Measurements from ENCODE around the gene CLDN6. TPM values are rescaled to one million over a fixed set of nuclear protein-coding genes. Genes with fewer than 3 reads are reported as not detected.

CLDN6 gene
- total and polyA plus RNA-seq, 9 of the 15 experiments (the other 6 are each of a cell fraction or from before 2014, with no cell fraction given), result 0.22 to 0.75 (median 0.38) TPM; not detected in 3

DNA sequence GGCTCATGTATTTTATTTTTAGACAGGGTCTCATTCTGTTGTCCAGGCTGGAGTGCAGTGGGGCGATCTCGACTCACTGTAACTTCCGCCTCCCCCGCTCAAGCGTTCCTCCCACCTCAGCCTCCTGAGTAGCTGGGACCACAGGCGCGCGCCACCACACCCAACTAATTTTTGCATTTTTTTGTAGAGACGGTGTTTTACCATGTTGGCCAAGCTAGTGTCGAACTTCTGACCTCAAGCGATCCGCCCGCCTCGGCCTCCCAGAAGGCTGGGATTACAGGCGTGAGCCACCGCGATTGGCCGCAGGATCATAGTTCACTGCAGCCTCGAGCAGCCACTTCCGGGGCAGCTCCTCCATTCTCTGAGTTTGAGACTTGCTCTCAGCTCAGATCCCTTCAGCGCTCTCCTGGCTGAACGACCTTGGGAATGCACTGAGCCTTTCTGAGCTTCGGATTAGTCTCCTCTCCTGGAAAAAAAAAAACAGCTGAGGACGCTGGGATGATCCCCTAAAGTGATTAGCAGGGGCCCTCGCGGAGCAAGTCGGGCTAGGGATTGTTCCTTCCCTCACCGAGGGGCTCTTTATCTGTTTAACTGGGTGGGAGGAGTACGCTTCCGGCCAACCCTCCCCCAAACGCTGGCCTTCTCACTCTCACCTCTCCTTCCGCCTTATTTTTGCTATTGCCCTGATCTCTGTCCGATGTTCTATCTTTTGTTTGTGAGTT is 36.6 kb downstream of the CLDN6 start (continued):
- TF ChIP-seq, protein P1, sequence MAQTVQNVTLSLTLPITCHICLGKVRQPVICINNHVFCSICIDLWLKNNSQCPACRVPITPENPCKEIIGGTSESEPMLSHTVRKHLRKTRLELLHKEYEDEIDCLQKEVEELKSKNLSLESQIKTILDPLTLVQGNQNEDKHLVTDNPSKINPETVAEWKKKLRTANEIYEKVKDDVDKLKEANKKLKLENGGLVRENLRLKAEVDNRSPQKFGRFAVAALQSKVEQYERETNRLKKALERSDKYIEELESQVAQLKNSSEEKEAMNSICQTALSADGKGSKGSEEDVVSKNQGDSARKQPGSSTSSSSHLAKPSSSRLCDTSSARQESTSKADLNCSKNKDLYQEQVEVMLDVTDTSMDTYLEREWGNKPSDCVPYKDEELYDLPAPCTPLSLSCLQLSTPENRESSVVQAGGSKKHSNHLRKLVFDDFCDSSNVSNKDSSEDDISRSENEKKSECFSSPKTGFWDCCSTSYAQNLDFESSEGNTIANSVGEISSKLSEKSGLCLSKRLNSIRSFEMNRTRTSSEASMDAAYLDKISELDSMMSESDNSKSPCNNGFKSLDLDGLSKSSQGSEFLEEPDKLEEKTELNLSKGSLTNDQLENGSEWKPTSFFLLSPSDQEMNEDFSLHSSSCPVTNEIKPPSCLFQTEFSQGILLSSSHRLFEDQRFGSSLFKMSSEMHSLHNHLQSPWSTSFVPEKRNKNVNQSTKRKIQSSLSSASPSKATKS (CRISPR knock-in tag; IDR thresholded peaks at IDR 0.05), result no peak
- TF ChIP-seq, protein P2, sequence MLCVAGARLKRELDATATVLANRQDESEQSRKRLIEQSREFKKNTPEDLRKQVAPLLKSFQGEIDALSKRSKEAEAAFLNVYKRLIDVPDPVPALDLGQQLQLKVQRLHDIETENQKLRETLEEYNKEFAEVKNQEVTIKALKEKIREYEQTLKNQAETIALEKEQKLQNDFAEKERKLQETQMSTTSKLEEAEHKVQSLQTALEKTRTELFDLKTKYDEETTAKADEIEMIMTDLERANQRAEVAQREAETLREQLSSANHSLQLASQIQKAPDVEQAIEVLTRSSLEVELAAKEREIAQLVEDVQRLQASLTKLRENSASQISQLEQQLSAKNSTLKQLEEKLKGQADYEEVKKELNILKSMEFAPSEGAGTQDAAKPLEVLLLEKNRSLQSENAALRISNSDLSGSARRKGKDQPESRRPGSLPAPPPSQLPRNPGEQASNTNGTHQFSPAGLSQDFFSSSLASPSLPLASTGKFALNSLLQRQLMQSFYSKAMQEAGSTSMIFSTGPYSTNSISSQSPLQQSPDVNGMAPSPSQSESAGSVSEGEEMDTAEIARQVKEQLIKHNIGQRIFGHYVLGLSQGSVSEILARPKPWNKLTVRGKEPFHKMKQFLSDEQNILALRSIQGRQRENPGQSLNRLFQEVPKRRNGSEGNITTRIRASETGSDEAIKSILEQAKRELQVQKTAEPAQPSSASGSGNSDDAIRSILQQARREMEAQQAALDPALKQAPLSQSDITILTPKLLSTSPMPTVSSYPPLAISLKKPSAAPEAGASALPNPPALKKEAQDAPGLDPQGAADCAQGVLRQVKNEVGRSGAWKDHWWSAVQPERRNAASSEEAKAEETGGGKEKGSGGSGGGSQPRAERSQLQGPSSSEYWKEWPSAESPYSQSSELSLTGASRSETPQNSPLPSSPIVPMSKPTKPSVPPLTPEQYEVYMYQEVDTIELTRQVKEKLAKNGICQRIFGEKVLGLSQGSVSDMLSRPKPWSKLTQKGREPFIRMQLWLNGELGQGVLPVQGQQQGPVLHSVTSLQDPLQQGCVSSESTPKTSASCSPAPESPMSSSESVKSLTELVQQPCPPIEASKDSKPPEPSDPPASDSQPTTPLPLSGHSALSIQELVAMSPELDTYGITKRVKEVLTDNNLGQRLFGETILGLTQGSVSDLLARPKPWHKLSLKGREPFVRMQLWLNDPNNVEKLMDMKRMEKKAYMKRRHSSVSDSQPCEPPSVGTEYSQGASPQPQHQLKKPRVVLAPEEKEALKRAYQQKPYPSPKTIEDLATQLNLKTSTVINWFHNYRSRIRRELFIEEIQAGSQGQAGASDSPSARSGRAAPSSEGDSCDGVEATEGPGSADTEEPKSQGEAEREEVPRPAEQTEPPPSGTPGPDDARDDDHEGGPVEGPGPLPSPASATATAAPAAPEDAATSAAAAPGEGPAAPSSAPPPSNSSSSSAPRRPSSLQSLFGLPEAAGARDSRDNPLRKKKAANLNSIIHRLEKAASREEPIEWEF (CRISPR knock-in tag; IDR thresholded peaks at IDR 0.05), result no peak
- TF ChIP-seq ZNF384 (IDR thresholded peaks at IDR 0.05; ENCODE audit: low read depth, low read length), result peak; percentile 88
- no peak for TF ChIP-seq PCBP2 (IDR thresholded peaks at IDR 0.05; ENCODE audit: low read depth, low read length, poor library complexity, severe bottlenecking)
- TF ChIP-seq CBX1 (IDR thresholded peaks at IDR 0.05; ENCODE audit: low read depth), result no peak
- no peak for TF ChIP-seq SP2 (IDR thresholded peaks at IDR 0.05; ENCODE audit: extremely low read depth, low read depth, low read length, poor library complexity, severe bottlenecking)
- TF ChIP-seq ZNF311 (CRISPR knock-in tag; IDR thresholded peaks at IDR 0.05), result no peak
- TF ChIP-seq, protein P3, sequence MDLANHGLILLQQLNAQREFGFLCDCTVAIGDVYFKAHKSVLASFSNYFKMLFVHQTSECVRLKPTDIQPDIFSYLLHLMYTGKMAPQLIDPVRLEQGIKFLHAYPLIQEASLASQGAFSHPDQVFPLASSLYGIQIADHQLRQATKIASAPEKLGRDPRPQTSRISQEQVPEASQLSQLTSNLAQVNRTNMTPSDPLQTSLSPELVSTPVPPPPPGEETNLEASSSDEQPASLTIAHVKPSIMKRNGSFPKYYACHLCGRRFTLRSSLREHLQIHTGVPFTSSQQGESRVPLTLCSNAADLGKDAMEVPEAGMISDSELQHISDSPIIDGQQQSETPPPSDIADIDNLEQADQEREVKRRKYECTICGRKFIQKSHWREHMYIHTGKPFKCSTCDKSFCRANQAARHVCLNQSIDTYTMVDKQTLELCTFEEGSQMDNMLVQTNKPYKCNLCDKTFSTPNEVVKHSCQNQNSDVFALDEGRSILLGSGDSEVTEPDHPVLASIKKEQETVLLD (IDR thresholded peaks at IDR 0.05), result peak; percentile 14; the same call in 1 of the 2 replicates
- TF ChIP-seq, protein P4, sequence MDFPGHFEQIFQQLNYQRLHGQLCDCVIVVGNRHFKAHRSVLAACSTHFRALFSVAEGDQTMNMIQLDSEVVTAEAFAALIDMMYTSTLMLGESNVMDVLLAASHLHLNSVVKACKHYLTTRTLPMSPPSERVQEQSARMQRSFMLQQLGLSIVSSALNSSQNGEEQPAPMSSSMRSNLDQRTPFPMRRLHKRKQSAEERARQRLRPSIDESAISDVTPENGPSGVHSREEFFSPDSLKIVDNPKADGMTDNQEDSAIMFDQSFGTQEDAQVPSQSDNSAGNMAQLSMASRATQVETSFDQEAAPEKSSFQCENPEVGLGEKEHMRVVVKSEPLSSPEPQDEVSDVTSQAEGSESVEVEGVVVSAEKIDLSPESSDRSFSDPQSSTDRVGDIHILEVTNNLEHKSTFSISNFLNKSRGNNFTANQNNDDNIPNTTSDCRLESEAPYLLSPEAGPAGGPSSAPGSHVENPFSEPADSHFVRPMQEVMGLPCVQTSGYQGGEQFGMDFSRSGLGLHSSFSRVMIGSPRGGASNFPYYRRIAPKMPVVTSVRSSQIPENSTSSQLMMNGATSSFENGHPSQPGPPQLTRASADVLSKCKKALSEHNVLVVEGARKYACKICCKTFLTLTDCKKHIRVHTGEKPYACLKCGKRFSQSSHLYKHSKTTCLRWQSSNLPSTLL (IDR thresholded peaks at IDR 0.05), result peak; percentile 59; the same call in 1 of the 2 replicates
- TF ChIP-seq JUNB (CRISPR knock-in tag; conservative IDR thresholded peaks at IDR 0.05), result no peak
- no peak for TF ChIP-seq KDM2B (CRISPR knock-in tag; IDR thresholded peaks at IDR 0.05)
- TF ChIP-seq KLF13 (tag; IDR thresholded peaks at IDR 0.05; ENCODE audit: borderline replicate concordance, low read depth), result peak; percentile 70; the same call in 1 of the 2 replicates
- TF ChIP-seq ZNF408 (CRISPR knock-in tag; IDR thresholded peaks at IDR 0.05; ENCODE audit: low read depth), result no peak
- no peak for TF ChIP-seq RBM14 (IDR thresholded peaks at IDR 0.05; ENCODE audit: borderline replicate concordance, insufficient read depth, low read depth, low read length)
- no peak for TF ChIP-seq YBX1 (IDR thresholded peaks at IDR 0.05)
- peak; percentile 67; the same call in 1 of the 2 replicates for TF ChIP-seq POLR2H (tag; IDR thresholded peaks at IDR 0.05; ENCODE audit: low read depth)

Measured in K562 (cell line).